RWPE2 (cell line): Measurements from ENCODE around the gene LHFPL2.

Experiments
- ATAC-seq: fragments of 200-7000 bp; cut with Tn5 transposase; 3 replicates; pipeline ENCODE4 v1.9.1; 2021; ENCODE audit warnings: low read depth
- DNase-seq: peaks from one replicate; pipeline ENCODE4 v3.0.0-alpha.2; 2020; ENCODE audit warnings: low spot score
- H3K27ac ChIP-seq: fragments of 450-650 bp; 2 replicates; pipeline ENCODE4 v1.5.1; 2017; ENCODE audit warnings: mild to moderate bottlenecking; ENCODE audit not compliant: poor library complexity, severe bottlenecking
- H3K27me3 ChIP-seq: fragments of 250-450 bp; sonication (Bioruptor Pico); 2 replicates; pipeline ENCODE4 v1.5.1; 2021; ENCODE audit warnings: mild to moderate bottlenecking, moderate library complexity; ENCODE audit not compliant: insufficient read depth, poor library complexity, severe bottlenecking
- H3K36me3 ChIP-seq: fragments of 250-450 bp; sonication (Bioruptor Pico); 2 replicates; pipeline ENCODE4 v1.5.1; 2020; ENCODE audit warnings: low read depth, mild to moderate bottlenecking, moderate library complexity
- H3K4me1 ChIP-seq: fragments of 250-450 bp; sonication (Bioruptor Pico); 2 replicates; pipeline ENCODE4 v1.5.1; 2021; ENCODE audit warnings: mild to moderate bottlenecking, moderate library complexity; ENCODE audit not compliant: insufficient read depth, poor library complexity, severe bottlenecking
- H3K4me3 ChIP-seq: fragments of 250-450 bp; sonication (Bioruptor Pico); 2 replicates; pipeline ENCODE4 v1.5.1; 2021; ENCODE audit warnings: mild to moderate bottlenecking, moderate library complexity; ENCODE audit not compliant: severe bottlenecking
- H3K9me3 ChIP-seq: fragments of 250-450 bp; sonication (Bioruptor Pico); 2 replicates; pipeline ENCODE4 v1.5.1; 2021; ENCODE audit warnings: mild to moderate bottlenecking, moderate library complexity; ENCODE audit not compliant: severe bottlenecking
- CTCF ChIP-seq: fragments of 450-650 bp; IDR thresholded peaks from one replicate; pipeline ENCODE4 v1.5.1; 2017; ENCODE audit warnings: mild to moderate bottlenecking, moderate library complexity; ENCODE audit not compliant: poor library complexity, severe bottlenecking

Gene LHFPL2

GRCh38 chr5:78527054-78527859 is 121.3 kb downstream of the LHFPL2 start:
- ATAC-seq: peak; percentile 50
- Histone ChIP-seq H3K4me3 (no peak overlapping the region), H3K4me1 (peaks cover 50% of the 10 kb centered on the region), H3K27me3 (no peaks in the 10 kb centered on the region), H3K27ac (peak overlapping the region; percentile 99), H3K9me3 (no peaks in the 10 kb centered on the region), H3K36me3 (no peaks in the 10 kb centered on the region)
- no peak for TF ChIP-seq CTCF
- no peak for DNase-seq

DNA sequence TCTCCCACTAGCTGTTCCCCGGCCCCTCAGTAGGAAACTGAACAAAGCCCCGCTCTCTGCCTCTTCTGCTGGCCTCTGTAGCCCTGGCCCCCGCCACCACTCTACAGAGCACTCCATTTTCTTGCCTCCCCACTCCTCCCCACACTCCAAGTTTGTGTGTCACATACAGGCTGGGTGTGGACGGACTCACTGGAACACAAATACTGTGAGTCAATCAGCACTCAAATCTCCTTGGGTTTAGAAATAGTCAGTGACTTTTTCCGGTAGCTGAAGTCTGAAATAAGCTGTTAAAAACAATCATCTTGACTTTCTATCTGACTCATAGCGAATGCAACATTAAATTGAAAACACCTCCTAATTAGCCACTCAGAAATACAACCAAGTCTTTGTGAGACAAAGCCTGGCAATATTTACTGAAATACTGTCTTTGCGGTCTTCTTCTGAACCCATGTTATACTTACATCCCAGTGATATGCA is 122.5 kb downstream of the LHFPL2 start:
- Histone ChIP-seq H3K27ac (peak overlapping the region; percentile 99), H3K27me3 (no peaks in the 10 kb centered on the region), H3K4me1 (peaks cover 50% of the 10 kb centered on the region), H3K4me3 (no peak overlapping the region), H3K36me3 (no peaks in the 10 kb centered on the region), H3K9me3 (no peaks in the 10 kb centered on the region)
- DNase-seq (no peak), ATAC-seq (peak; percentile 47)
- no peak for TF ChIP-seq CTCF

GRCh38 chr5:78523314-78524193 is 125.0 kb downstream of the LHFPL2 start:
- ATAC-seq (no peak), DNase-seq (no peak)
- Histone ChIP-seq H3K4me1 (peaks cover 37% of the 10 kb centered on the region), H3K27ac (peak overlapping the region; percentile 99), H3K9me3 (no peaks in the 10 kb centered on the region), H3K27me3 (no peaks in the 10 kb centered on the region), H3K4me3 (no peak overlapping the region), H3K36me3 (no peaks in the 10 kb centered on the region)
- TF ChIP-seq CTCF: no peak

DNA sequence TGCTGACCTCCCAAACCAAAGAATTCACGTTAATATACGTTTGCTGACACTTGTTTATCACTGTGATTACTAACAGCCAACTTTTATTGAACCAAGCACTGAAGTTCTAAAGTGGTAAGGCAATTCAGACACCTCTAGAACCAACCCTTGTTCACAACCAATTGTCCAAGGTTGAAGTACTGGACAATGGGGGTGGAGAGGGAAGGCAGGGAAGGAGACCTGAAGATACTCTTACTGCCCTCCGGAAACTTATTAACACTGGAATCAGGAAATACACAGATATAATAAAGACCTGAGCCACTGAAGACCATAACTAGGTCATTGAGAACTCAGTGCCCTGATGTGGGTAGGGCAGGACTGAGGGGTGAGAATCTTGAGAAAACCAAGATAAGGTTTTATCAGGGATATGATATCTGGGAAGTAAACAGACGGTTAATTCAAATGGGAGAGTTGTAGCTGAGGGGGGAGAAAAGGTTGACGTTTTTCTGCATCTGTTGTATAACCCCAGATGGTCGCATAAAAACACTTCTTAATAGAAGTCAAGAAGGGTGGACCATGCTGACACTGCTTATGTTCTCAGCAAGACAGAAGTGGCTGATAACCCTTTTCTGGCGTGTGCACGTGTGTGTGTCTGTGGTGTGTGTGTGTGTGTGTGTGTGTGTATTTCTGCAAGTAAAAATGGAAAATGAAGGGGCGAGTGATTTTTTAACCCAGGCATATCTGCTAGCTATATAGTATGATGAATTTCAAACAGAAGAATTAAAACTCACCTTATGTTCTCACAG is 125.9 kb downstream of the LHFPL2 start:
- DNase-seq (no peak), ATAC-seq (no peak)
- no peaks in the 10 kb centered on the region for H3K27me3 ChIP-seq
- no peak overlapping the region for H3K27ac ChIP-seq
- H3K9me3 ChIP-seq: no peaks in the 10 kb centered on the region
- TF ChIP-seq CTCF: no peak
- no peak overlapping the region for H3K4me3 ChIP-seq
- no peaks in the 10 kb centered on the region for H3K36me3 ChIP-seq
- H3K4me1 ChIP-seq: peaks cover 37% of the 10 kb centered on the region
